Measurements from ENCODE around the gene RRP1B.

DNA sequence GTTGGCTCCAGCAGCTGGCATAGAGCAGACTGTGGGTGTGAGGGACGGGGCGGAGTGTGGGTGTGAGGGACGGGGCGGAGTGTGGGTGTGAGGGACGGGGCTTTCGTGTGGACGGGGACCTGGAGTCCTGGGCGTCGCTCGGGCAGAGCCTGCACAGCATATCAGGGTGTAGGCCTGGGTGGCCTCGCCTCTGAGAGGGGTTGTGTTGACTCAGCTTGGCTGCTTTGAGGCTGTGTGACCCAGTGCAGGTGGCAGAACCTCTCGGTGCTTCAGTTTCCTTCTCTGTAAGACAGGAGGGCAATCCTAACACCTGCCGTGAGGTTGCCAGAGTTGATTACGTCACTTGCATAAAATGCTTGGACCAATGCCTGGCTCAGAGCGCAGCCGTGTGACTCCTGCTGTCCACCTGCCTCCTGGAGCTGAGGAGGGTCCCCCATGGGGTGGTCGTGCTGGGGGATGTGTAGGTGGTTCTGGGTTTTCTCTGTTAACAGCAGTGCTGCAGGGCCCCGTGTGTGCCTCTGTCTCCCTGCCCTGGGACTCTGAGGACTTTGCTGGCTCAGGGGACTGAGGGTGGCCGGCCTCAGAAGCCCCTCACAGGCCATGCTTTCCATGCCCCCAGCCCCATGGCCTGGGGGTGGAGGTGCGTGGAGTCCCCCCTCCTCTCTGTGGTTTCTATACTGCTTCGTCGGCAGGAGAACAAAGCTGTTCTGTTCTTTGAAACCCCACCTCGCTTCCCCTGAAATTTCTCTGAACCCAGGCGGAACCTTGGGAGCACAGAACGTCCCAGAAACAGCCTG, 75.0 kb downstream of the RRP1B start:
- TF ChIP-seq, protein P1, sequence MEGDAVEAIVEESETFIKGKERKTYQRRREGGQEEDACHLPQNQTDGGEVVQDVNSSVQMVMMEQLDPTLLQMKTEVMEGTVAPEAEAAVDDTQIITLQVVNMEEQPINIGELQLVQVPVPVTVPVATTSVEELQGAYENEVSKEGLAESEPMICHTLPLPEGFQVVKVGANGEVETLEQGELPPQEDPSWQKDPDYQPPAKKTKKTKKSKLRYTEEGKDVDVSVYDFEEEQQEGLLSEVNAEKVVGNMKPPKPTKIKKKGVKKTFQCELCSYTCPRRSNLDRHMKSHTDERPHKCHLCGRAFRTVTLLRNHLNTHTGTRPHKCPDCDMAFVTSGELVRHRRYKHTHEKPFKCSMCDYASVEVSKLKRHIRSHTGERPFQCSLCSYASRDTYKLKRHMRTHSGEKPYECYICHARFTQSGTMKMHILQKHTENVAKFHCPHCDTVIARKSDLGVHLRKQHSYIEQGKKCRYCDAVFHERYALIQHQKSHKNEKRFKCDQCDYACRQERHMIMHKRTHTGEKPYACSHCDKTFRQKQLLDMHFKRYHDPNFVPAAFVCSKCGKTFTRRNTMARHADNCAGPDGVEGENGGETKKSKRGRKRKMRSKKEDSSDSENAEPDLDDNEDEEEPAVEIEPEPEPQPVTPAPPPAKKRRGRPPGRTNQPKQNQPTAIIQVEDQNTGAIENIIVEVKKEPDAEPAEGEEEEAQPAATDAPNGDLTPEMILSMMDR (conservative IDR thresholded peaks at IDR 0.05), result no peak
- TF ChIP-seq EZH2 (IDR thresholded peaks at IDR 0.05; ENCODE audit: low read depth), result no peak
